ENCODE data around the gene ERCC1.
"Not testable (repeated sequence)": the region's sequence is repeated elsewhere in the genome, so short reads cannot be mapped to it uniquely, and the experiment has no call there.

ERCC1 gene

GRCh38 chr19:45417151-45417550, 6.6 kb downstream of the ERCC1 start:
- no peak overlapping the region for H3K4me2 ChIP-seq (ENCODE audit: low read length)
- H3K4me3 ChIP-seq (ENCODE audit: low read length): no peak overlapping the region
- no peaks in the 10 kb centered on the region for H3K27me3 ChIP-seq (ENCODE audit: control insufficient read depth, low read length)
- H3K9me3 ChIP-seq (ENCODE audit: control insufficient read depth, insufficient read depth, low read length): no peaks in the 10 kb centered on the region
- peaks cover 2% of the 10 kb centered on the region; the same call in 1 of the 2 replicates for H3F3A ChIP-seq (ENCODE audit: control insufficient read depth, insufficient read depth)
- peaks cover 33% of the 10 kb centered on the region for H3K4me1 ChIP-seq (ENCODE audit: control insufficient read depth, low read length)
- H3K79me2 ChIP-seq (ENCODE audit: control insufficient read depth, low read length): peaks cover 8% of the 10 kb centered on the region; the same call in 1 of the 2 replicates
- H3K36me3 ChIP-seq (ENCODE audit: control insufficient read depth, low read length): peaks cover 36% of the 10 kb centered on the region
- H4K20me1 ChIP-seq (ENCODE audit: control insufficient read depth, insufficient read depth, low read depth, low read length): no peaks in the 10 kb centered on the region
- TF ChIP-seq, protein P1, sequence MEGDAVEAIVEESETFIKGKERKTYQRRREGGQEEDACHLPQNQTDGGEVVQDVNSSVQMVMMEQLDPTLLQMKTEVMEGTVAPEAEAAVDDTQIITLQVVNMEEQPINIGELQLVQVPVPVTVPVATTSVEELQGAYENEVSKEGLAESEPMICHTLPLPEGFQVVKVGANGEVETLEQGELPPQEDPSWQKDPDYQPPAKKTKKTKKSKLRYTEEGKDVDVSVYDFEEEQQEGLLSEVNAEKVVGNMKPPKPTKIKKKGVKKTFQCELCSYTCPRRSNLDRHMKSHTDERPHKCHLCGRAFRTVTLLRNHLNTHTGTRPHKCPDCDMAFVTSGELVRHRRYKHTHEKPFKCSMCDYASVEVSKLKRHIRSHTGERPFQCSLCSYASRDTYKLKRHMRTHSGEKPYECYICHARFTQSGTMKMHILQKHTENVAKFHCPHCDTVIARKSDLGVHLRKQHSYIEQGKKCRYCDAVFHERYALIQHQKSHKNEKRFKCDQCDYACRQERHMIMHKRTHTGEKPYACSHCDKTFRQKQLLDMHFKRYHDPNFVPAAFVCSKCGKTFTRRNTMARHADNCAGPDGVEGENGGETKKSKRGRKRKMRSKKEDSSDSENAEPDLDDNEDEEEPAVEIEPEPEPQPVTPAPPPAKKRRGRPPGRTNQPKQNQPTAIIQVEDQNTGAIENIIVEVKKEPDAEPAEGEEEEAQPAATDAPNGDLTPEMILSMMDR (IDR thresholded peaks at IDR 0.05; ENCODE audit: low read depth, low read length, poor library complexity, severe bottlenecking): no peak
- no peak for TF ChIP-seq EZH2phosphoT487 (IDR thresholded peaks at IDR 0.05; ENCODE audit: borderline replicate concordance, low read length)
- no peak overlapping the region for H3K27ac ChIP-seq (ENCODE audit: low read depth, low read length)
- H3K9me2 ChIP-seq (replicated peaks; ENCODE audit: control insufficient read depth, low read length): no peaks in the 10 kb centered on the region

- Histone ChIP-seq H3K4me1 (ENCODE audit: control insufficient read depth, low read length) (peaks cover 12% of the 10 kb centered on the region), H4K20me1 (ENCODE audit: control insufficient read depth, insufficient read depth, low read depth, low read length) (no peaks in the 10 kb centered on the region), H3K4me3 (ENCODE audit: low read length) (no peak overlapping the region), H3K27me3 (ENCODE audit: control insufficient read depth, low read length) (no peaks in the 10 kb centered on the region), H3F3A (ENCODE audit: control insufficient read depth, insufficient read depth) (peaks cover 2% of the 10 kb centered on the region; the same call in 1 of the 2 replicates), H3K36me3 (ENCODE audit: control insufficient read depth, low read length) (peaks cover 38% of the 10 kb centered on the region), H3K79me2 (ENCODE audit: control insufficient read depth, low read length) (peaks cover under 1% of the 10 kb centered on the region), H3K9me3 (ENCODE audit: control insufficient read depth, insufficient read depth, low read length) (no peaks in the 10 kb centered on the region), H3K27ac (ENCODE audit: low read depth, low read length) (no peak overlapping the region), H3K4me2 (ENCODE audit: low read length) (no peak overlapping the region), H3K9me2 (replicated peaks; ENCODE audit: control insufficient read depth, low read length) (no peaks in the 10 kb centered on the region)
- no peak for TF ChIP-seq EZH2phosphoT487 (IDR thresholded peaks at IDR 0.05; ENCODE audit: borderline replicate concordance, low read length)
- TF ChIP-seq, protein P1 (IDR thresholded peaks at IDR 0.05; ENCODE audit: low read depth, low read length, poor library complexity, severe bottlenecking): no peak
These were observed 9.2 kb downstream of the ERCC1 start for GRCh38 chr19:45414468-45414867.

DNA sequence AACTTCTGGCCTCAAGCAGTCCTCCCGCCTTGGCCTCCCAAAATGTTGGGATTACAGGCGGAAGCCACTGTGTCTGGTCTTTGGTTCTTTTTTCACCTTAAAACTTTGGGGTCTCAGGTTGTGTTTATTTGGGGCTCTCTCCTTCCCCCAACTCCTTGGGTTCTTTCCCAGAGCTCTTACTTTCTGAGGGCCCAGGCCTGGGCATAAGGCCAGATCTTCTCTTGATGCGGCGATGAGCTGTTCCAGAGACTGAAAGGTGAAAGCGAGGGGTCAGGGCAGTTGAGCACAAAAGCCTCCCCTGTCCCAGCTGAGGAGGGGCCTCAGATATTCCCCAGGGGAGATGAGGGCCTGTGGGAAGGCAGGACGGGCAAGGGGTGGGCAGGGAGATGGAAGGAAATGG, 10.2 kb downstream of the ERCC1 start:
- Histone ChIP-seq H3K9me3 (ENCODE audit: control insufficient read depth, insufficient read depth, low read length) (no peaks in the 10 kb centered on the region), H3K4me2 (ENCODE audit: low read length) (no peak overlapping the region), H3K27me3 (ENCODE audit: control insufficient read depth, low read length) (no peaks in the 10 kb centered on the region), H3K9me2 (replicated peaks; ENCODE audit: control insufficient read depth, low read length) (no peaks in the 10 kb centered on the region), H3K4me3 (ENCODE audit: low read length) (no peak overlapping the region), H3F3A (ENCODE audit: control insufficient read depth, insufficient read depth) (no peaks in the 10 kb centered on the region), H3K36me3 (ENCODE audit: control insufficient read depth, low read length) (peaks cover 41% of the 10 kb centered on the region), H4K20me1 (ENCODE audit: control insufficient read depth, insufficient read depth, low read depth, low read length) (no peaks in the 10 kb centered on the region), H3K4me1 (ENCODE audit: control insufficient read depth, low read length) (peaks cover 7% of the 10 kb centered on the region), H3K79me2 (ENCODE audit: control insufficient read depth, low read length) (peaks cover 11% of the 10 kb centered on the region), H3K27ac (ENCODE audit: low read depth, low read length) (no peak overlapping the region)
- no peak for TF ChIP-seq EZH2phosphoT487 (IDR thresholded peaks at IDR 0.05; ENCODE audit: borderline replicate concordance, low read length)
- TF ChIP-seq, protein P1 (IDR thresholded peaks at IDR 0.05; ENCODE audit: low read depth, low read length, poor library complexity, severe bottlenecking): no peak

DNA sequence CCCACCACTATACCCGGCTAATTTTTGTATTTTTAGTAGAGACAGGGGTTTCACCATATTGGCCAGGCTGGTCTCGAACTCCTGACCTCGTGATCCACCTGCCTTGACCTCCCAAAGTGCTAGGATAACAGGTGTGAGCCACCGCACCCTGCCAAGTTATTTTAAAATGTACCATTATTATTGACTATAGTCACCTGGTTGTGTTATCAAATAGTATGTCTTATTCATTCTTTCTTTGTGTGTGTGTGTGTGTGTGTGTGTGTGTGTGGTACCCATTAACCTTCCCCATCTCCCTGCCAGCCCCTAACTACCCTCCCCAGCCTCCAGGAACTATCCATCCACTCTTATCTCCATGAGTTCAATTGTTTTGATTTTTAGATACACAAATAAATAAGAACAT, 13.4 kb downstream of the ERCC1 start:
- not testable (repeated sequence) for H3K4me3 ChIP-seq (ENCODE audit: low read length); H3K9me3 ChIP-seq (ENCODE audit: control insufficient read depth, insufficient read depth, low read length); H3K27ac ChIP-seq (ENCODE audit: low read depth, low read length); H3K27me3 ChIP-seq (ENCODE audit: control insufficient read depth, low read length); H3K9me2 ChIP-seq (replicated peaks; ENCODE audit: control insufficient read depth, low read length); H3K4me2 ChIP-seq (ENCODE audit: low read length); H3F3A ChIP-seq (ENCODE audit: control insufficient read depth, insufficient read depth); H4K20me1 ChIP-seq (ENCODE audit: control insufficient read depth, insufficient read depth, low read depth, low read length)
- H3K4me1 ChIP-seq (ENCODE audit: control insufficient read depth, low read length): peaks cover 22% of the 10 kb centered on the region
- peaks cover 46% of the 10 kb centered on the region for H3K36me3 ChIP-seq (ENCODE audit: control insufficient read depth, low read length)
- H3K79me2 ChIP-seq (ENCODE audit: control insufficient read depth, low read length): peaks cover 31% of the 10 kb centered on the region

Data from DOHH2 (cell line).